ENCODE measurements around the gene EXOC6.

Gene EXOC6

DNA sequence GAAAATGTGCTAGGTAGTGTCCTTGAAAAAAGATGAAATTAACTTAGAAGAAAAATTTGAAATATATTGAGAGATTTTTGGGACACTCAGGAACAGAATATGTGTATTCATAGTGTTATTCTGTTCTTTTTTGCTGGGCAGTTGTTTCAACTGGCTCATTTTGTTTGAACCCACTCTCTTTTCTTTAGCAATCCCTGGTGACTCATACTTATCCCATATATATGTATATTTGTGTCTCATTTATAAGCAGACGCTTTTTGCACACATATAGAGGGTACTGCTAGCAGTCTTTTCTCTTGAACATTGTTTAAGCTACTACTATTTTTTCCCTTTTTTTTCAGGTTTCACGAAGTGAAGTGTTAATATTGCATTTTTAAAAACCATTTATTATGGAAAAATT, 1.9 kb downstream of the EXOC6 start:
- peak overlapping the region; percentile 80; the same call in 1 of the 2 replicates for H3K4me2 ChIP-seq
- H3K4me3 ChIP-seq (IDR thresholded peaks at IDR 0.05; ENCODE audit: insufficient read depth, low read depth, low read length), result no peak overlapping the region
- 0 out of 2 replicates have a peak, but pooled peaks cover 2% of the 10 kb centered on the region for H3K79me2 ChIP-seq (ENCODE audit: insufficient read depth, low read depth)
- no peak overlapping the region for H2AFZ ChIP-seq (ENCODE audit: low read depth)
- 0 out of 2 replicates have a peak overlapping the region, but pooled peaks have one; percentile 1 for H3K27ac ChIP-seq
- no peaks in the 10 kb centered on the region for H3K27me3 ChIP-seq (ENCODE audit: insufficient read depth, low read depth)
- H3K36me3 ChIP-seq (ENCODE audit: insufficient read depth), result no peaks in the 10 kb centered on the region
- H4K20me1 ChIP-seq (ENCODE audit: insufficient read depth), result no peaks in the 10 kb centered on the region
- TF ChIP-seq, protein P1, sequence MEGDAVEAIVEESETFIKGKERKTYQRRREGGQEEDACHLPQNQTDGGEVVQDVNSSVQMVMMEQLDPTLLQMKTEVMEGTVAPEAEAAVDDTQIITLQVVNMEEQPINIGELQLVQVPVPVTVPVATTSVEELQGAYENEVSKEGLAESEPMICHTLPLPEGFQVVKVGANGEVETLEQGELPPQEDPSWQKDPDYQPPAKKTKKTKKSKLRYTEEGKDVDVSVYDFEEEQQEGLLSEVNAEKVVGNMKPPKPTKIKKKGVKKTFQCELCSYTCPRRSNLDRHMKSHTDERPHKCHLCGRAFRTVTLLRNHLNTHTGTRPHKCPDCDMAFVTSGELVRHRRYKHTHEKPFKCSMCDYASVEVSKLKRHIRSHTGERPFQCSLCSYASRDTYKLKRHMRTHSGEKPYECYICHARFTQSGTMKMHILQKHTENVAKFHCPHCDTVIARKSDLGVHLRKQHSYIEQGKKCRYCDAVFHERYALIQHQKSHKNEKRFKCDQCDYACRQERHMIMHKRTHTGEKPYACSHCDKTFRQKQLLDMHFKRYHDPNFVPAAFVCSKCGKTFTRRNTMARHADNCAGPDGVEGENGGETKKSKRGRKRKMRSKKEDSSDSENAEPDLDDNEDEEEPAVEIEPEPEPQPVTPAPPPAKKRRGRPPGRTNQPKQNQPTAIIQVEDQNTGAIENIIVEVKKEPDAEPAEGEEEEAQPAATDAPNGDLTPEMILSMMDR (conservative IDR thresholded peaks at IDR 0.05; ENCODE audit: low read depth, low read length), result no peak
- no peak overlapping the region for H3K9ac ChIP-seq
- peaks cover 44% of the 10 kb centered on the region for H3K4me1 ChIP-seq (ENCODE audit: low read depth, poor library complexity, severe bottlenecking)

DNA sequence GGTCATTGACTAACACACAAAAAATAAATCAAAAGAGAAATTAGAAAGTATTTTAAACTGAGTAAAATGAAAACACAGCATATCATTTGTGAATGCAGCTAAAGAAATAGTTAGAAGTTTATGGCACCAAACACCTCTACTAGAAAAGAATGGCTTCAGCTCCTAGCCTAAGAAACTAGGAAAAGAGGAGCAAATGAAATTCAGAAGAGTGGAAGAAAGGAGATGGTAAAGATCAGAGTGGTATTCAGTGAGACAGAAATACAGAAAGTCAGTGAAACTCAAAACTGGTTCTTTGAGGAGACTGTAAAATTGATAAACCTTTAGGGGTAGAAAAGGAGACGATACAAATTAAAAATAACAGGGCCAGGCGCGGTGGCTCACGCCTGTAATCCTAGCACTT, 2.7 kb downstream of the EXOC6 start:
- H2AFZ ChIP-seq (ENCODE audit: low read depth), result no peak overlapping the region
- no peak overlapping the region for H3K4me2 ChIP-seq
- no peaks in the 10 kb centered on the region for H3K27me3 ChIP-seq (ENCODE audit: insufficient read depth, low read depth)
- peaks cover 39% of the 10 kb centered on the region for H3K4me1 ChIP-seq (ENCODE audit: low read depth, poor library complexity, severe bottlenecking)
- H3K4me3 ChIP-seq (IDR thresholded peaks at IDR 0.05; ENCODE audit: insufficient read depth, low read depth, low read length), result no peak overlapping the region
- TF ChIP-seq, protein P1 (conservative IDR thresholded peaks at IDR 0.05; ENCODE audit: low read depth, low read length), result no peak
- H3K27ac ChIP-seq, result no peak overlapping the region
- H4K20me1 ChIP-seq (ENCODE audit: insufficient read depth), result no peaks in the 10 kb centered on the region
- H3K79me2 ChIP-seq (ENCODE audit: insufficient read depth, low read depth), result peaks cover 10% of the 10 kb centered on the region; the same call in 1 of the 2 replicates
- H3K9ac ChIP-seq, result no peak overlapping the region
- H3K36me3 ChIP-seq (ENCODE audit: insufficient read depth), result no peaks in the 10 kb centered on the region

- H3K79me2 ChIP-seq (ENCODE audit: insufficient read depth, low read depth), result peaks cover 39% of the 10 kb centered on the region; the same call in 1 of the 2 replicates
These were observed 7.2 kb downstream of the EXOC6 start for GRCh38 chr10:92855560-92855959.

DNA sequence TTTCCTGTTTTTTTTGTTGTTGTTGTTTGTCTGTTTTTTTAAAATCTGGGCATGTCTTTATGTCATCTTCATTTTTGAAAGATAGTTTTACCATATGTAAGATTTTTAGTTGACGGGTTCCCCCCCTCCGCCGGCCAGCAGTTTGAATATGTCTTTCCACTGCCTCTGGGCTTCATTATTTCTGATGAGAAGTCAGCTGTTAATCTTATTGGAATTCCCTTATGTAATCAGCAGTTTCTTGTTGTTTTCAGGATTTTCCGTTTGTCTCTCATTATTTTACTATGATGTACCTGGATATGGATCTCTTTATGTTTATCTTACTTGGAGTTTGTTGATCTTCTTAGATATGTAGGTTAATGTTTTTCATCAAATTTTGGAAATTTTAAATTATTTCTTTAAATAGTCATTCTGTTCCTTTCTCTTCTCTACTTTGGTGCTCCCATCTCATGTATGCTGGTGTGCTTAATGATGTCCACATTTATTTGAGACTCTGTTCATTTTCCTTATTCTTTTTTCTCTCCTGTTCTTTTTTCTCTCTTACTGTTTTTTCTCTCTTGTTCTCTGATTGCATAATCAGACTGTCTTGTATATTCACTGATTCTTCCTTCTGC, 9.7 kb downstream of the EXOC6 start:
- no peaks in the 10 kb centered on the region for H3K36me3 ChIP-seq (ENCODE audit: insufficient read depth)
- H2AFZ ChIP-seq (ENCODE audit: low read depth), result no peak overlapping the region
- H3K79me2 ChIP-seq (ENCODE audit: insufficient read depth, low read depth), result peaks cover 39% of the 10 kb centered on the region; the same call in 1 of the 2 replicates
- no peak overlapping the region for H3K4me3 ChIP-seq (IDR thresholded peaks at IDR 0.05; ENCODE audit: insufficient read depth, low read depth, low read length)
- H3K27ac ChIP-seq, result no peak overlapping the region
- H3K4me2 ChIP-seq, result no peak overlapping the region
- no peak overlapping the region for H3K9ac ChIP-seq
- no peaks in the 10 kb centered on the region for H3K27me3 ChIP-seq (ENCODE audit: insufficient read depth, low read depth)
- TF ChIP-seq, protein P1 (conservative IDR thresholded peaks at IDR 0.05; ENCODE audit: low read depth, low read length), result no peak
- peaks cover 5% of the 10 kb centered on the region for H3K4me1 ChIP-seq (ENCODE audit: low read depth, poor library complexity, severe bottlenecking)
- no peaks in the 10 kb centered on the region for H4K20me1 ChIP-seq (ENCODE audit: insufficient read depth)

More at GRCh38 chr10:92855560-92855959, 7.2 kb downstream of the EXOC6 start:
- H3K4me3 ChIP-seq (IDR thresholded peaks at IDR 0.05; ENCODE audit: insufficient read depth, low read depth, low read length), result no peak overlapping the region
- H3K4me2 ChIP-seq, result no peak overlapping the region
- H3K36me3 ChIP-seq (ENCODE audit: insufficient read depth), result no peaks in the 10 kb centered on the region
- no peaks in the 10 kb centered on the region for H3K27me3 ChIP-seq (ENCODE audit: insufficient read depth, low read depth)
- H3K9ac ChIP-seq, result no peak overlapping the region
- no peaks in the 10 kb centered on the region for H4K20me1 ChIP-seq (ENCODE audit: insufficient read depth)
- H3K27ac ChIP-seq, result no peak overlapping the region
- TF ChIP-seq, protein P1 (conservative IDR thresholded peaks at IDR 0.05; ENCODE audit: low read depth, low read length), result no peak
- H2AFZ ChIP-seq (ENCODE audit: low read depth), result no peak overlapping the region
- H3K4me1 ChIP-seq (ENCODE audit: low read depth, poor library complexity, severe bottlenecking), result peaks cover 4% of the 10 kb centered on the region

All from KMS-11 (cell line).